ENCODE measurements around the gene USP47. TPM values are rescaled to one million over a fixed set of nuclear protein-coding genes. Genes with fewer than 3 reads are reported as not detected.

USP47 gene
- total and polyA plus RNA-seq, 2 of the 13 experiments (the other 11 are each of a cell fraction or from before 2014, with no cell fraction given): 12.2 to 52.7 TPM

DNA sequence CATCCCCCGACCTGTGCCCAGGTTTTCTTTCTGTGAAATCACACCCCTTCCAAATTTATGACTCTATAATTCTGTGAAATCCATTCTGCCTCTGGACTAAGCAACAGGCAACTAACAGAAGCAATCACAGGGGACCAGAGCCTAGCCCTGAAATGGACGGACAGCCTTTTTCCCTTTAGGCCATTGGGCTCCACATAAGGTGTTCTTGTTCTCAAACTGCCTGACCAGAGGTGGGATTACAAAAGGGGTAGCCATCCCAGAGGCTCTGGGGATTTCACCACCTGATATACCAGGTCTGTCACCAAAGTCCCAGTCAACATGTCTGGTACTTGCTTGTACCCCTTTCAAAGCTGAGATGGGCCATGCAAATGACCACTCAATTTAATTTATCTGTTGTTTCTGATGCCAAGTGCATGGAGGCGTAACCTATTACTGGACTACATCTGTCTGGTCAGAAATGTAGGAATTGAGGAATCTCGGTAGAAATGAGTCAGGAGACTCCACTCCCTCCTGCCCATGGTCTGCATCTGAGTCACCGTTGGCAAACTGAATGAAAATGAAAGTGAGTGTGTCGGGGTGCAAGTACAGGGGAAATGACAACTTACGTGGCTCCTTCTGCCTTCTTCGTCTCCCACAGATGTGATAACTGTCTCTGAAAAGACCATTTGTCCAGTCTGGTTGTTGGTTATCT is 156.5 kb downstream of the USP47 start:
- WGBS (ENCODE audit: low lambda C conversion rate): 21% methylated on average over 8 of the region's 8 CpGs
- ChIA-PET CTCF (ENCODE audit: low intra/inter-chr PET ratio, low total read pairs) (no interaction called here), POLR2A (no interaction called here)
- Histone ChIP-seq H3K9me3 (ENCODE audit: low read length) (no peaks in the 10 kb centered on the region), H3K36me3 (replicated peaks in 1 of 2; ENCODE audit: control insufficient read depth in 1 of 2, insufficient read depth in 2 of 2, low read length in 2 of 2) (no peaks in the 10 kb centered on the region), H3K4me3 (replicated peaks in 1 of 3; ENCODE audit: insufficient read depth in 1 of 3, low read depth in 2 of 3, low read length in 3 of 3) (no peak overlapping the region; a peak in 1 of 6 replicates), H3K79me2 (ENCODE audit: insufficient read depth, low read length) (no peaks in the 10 kb centered on the region), H3K4me2 (ENCODE audit: low read depth, low read length) (peak overlapping the region; percentile 37), H3K27me3 (ENCODE audit: control insufficient read depth in 1 of 2, insufficient read depth in 2 of 2, low read length in 2 of 2) (peaks cover 0 to 35% of the 10 kb centered on the region in 2 experiments; a peak in 4 of 5 replicates), H4K20me1 (ENCODE audit: insufficient read depth, low read length) (no peaks in the 10 kb centered on the region), H3K4me1 (ENCODE audit: insufficient read depth, low read length) (peaks cover 9% of the 10 kb centered on the region), H2AFZ (ENCODE audit: low read length) (no peak overlapping the region), H3K9ac (ENCODE audit: insufficient read depth, low read depth, low read length) (no peak overlapping the region), H3K27ac (ENCODE audit: extremely low read length, insufficient read depth, low read length) (no peak overlapping the region)
- BruUV-seq (replicated peaks): no TSS peak
- DNase-seq (ENCODE audit: low spot score) (no peak), FAIRE-seq (no peak), ATAC-seq (no peak)
- TF ChIP-seq, protein P1, sequence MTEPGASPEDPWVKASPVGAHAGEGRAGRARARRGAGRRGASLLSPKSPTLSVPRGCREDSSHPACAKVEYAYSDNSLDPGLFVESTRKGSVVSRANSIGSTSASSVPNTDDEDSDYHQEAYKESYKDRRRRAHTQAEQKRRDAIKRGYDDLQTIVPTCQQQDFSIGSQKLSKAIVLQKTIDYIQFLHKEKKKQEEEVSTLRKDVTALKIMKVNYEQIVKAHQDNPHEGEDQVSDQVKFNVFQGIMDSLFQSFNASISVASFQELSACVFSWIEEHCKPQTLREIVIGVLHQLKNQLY (CRISPR knock-in tag; IDR thresholded peaks at IDR 0.05): no peak
- TF ChIP-seq ZFP82 (CRISPR knock-in tag; IDR thresholded peaks at IDR 0.05; ENCODE audit: borderline replicate concordance) (no peak), FOSL2 (CRISPR knock-in tag; IDR thresholded peaks at IDR 0.05) (0 out of 2 replicates have a peak, but pooled peaks have one; percentile 26)
- in situ Hi-C loops (cut with HindIII; ENCODE audit: extremely low pct_ligation_motif_present, low pct_unique_long_range_greater_than_20kb) (no loop called here), intact Hi-C loops (cut with micrococcal nuclease; ENCODE audit: unreplicated experiment) (no loop called here)

DNA sequence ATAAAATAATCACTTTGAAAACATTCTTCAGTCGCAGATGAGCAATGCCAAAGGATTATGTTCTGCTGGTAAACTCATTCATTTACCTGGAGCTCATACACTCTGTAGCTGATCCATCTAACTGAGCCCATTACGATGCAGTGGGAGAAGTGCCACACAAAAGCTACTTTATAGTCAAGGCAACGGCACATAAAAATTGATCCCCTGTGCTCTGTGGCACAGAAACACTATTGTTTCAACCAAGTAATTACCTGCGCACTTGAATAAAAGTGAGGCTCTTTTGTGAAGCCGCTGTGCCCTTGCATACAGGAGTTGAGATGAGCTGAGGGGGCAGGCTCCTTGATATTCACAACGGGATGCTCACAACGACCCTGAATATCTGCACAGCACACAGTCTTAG is 159.4 kb downstream of the USP47 start:
- Histone ChIP-seq H3K4me1 (ENCODE audit: insufficient read depth, low read length) (no peaks in the 10 kb centered on the region), H3K27me3 (ENCODE audit: control insufficient read depth in 1 of 2, insufficient read depth in 2 of 2, low read length in 2 of 2) (peaks cover 0 to 30% of the 10 kb centered on the region in 2 experiments; a peak in 3 of 5 replicates), H3K4me3 (replicated peaks in 1 of 3; ENCODE audit: insufficient read depth in 1 of 3, low read depth in 2 of 3, low read length in 3 of 3) (no peak overlapping the region), H4K20me1 (ENCODE audit: insufficient read depth, low read length) (no peaks in the 10 kb centered on the region), H3K4me2 (ENCODE audit: low read depth, low read length) (no peak overlapping the region), H3K9me3 (ENCODE audit: low read length) (no peaks in the 10 kb centered on the region), H3K79me2 (ENCODE audit: insufficient read depth, low read length) (no peaks in the 10 kb centered on the region), H2AFZ (ENCODE audit: low read length) (no peak overlapping the region), H3K36me3 (replicated peaks in 1 of 2; ENCODE audit: control insufficient read depth in 1 of 2, insufficient read depth in 2 of 2, low read length in 2 of 2) (no peaks in the 10 kb centered on the region), H3K27ac (ENCODE audit: extremely low read length, insufficient read depth, low read length) (no peak overlapping the region), H3K9ac (ENCODE audit: insufficient read depth, low read depth, low read length) (no peak overlapping the region)
- no peak for ATAC-seq
- in situ Hi-C loops (cut with HindIII; ENCODE audit: extremely low pct_ligation_motif_present, low pct_unique_long_range_greater_than_20kb): no loop called here
- ChIA-PET POLR2A (no interaction called here), CTCF (ENCODE audit: low intra/inter-chr PET ratio, low total read pairs) (no interaction called here)
- BruUV-seq (replicated peaks): no TSS peak
- FAIRE-seq: no peak
- WGBS (ENCODE audit: low lambda C conversion rate): 47% methylated on average over 7 of the region's 7 CpGs
- intact Hi-C loops (cut with micrococcal nuclease; ENCODE audit: unreplicated experiment): no loop called here
- no peak for DNase-seq (ENCODE audit: low spot score)
- no peak for TF ChIP-seq ZNF747 (CRISPR knock-in tag; IDR thresholded peaks at IDR 0.05; ENCODE audit: borderline replicate concordance)
- TF ChIP-seq AKAP8 (CRISPR knock-in tag; IDR thresholded peaks at IDR 0.05): no peak
- no peak for TF ChIP-seq SMAD1 (CRISPR knock-in tag; IDR thresholded peaks at IDR 0.05; ENCODE audit: borderline replicate concordance, low read depth)
- TF ChIP-seq ZNF792 (CRISPR knock-in tag; IDR thresholded peaks at IDR 0.05): no peak
- TF ChIP-seq PITX1 (CRISPR knock-in tag; IDR thresholded peaks at IDR 0.05): no peak
- TF ChIP-seq SP2 (CRISPR knock-in tag; IDR thresholded peaks at IDR 0.05): no peak
- no peak for TF ChIP-seq ZNF143 (CRISPR knock-in tag; IDR thresholded peaks at IDR 0.05)
- TF ChIP-seq FOXC1 (CRISPR knock-in tag; IDR thresholded peaks at IDR 0.05; ENCODE audit: borderline replicate concordance): no peak
- no peak for TF ChIP-seq POLR2AphosphoS5 (IDR thresholded peaks at IDR 0.05; ENCODE audit: low read depth, low read length)
- TF ChIP-seq EZH2 (conservative IDR thresholded peaks at IDR 0.05; ENCODE audit: low read depth, low read length): no peak
- no peak for TF ChIP-seq RXRB (CRISPR knock-in tag; IDR thresholded peaks at IDR 0.05; ENCODE audit: borderline replicate concordance)
- TF ChIP-seq, protein P2, sequence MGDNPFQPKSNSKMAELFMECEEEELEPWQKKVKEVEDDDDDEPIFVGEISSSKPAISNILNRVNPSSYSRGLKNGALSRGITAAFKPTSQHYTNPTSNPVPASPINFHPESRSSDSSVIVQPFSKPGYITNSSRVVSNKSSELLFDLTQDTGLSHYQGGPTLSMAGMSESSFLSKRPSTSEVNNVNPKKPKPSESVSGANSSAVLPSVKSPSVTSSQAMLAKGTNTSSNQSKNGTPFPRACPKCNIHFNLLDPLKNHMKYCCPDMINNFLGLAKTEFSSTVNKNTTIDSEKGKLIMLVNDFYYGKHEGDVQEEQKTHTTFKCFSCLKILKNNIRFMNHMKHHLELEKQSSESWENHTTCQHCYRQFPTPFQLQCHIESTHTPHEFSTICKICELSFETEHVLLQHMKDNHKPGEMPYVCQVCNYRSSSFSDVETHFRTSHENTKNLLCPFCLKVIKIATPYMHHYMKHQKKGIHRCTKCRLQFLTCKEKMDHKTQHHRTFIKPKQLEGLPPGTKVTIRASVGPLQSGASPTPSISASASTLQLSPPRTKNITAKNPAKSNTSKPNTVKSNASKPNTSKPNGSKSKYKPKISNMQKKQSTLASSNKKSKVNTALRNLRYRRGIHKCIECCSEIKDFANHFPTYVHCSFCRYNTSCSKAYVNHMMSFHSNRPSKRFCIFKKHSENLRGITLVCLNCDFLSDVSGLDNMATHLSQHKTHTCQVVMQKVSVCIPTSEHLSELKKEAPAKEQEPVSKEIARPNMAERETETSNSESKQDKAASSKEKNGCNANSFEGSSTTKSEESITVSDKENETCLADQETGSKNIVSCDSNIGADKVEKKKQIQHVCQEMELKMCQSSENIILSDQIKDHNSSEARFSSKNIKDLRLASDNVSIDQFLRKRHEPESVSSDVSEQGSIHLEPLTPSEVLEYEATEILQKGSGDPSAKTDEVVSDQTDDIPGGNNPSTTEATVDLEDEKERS (CRISPR knock-in tag; IDR thresholded peaks at IDR 0.05): no peak
